Frontal cortex (tissue), 4 donors: ENCODE results near the gene MLST8. TPM values are rescaled to one million over a fixed set of nuclear protein-coding genes. Genes with fewer than 3 reads are reported as not detected.

Experiments used
- DNase-seq, 2 donors: peaks; one replicate each; pipeline ENCODE4 v3.0.0; 2012; ENCODE audit warnings: low spot score in 2 of 2
- FAIRE-seq: peaks from 2 replicates; lab custom pipeline; 2012; peaks lifted over from hg19 to GRCh38; lab: Jason Lieb, UNC
- total RNA-seq: library from RNA; depleted of rRNA; stranded (reverse); fragments of >200 nt; gene quantifications from one replicate; pipeline ENCODE4 v1.2.3, GENCODE V29; 2014
- donor health status: control.
- donor health status: control.
- donor health status: control.

MLST8 gene
- total RNA-seq, 1 donor from 2014 or later, result 6.9 TPM

DNA sequence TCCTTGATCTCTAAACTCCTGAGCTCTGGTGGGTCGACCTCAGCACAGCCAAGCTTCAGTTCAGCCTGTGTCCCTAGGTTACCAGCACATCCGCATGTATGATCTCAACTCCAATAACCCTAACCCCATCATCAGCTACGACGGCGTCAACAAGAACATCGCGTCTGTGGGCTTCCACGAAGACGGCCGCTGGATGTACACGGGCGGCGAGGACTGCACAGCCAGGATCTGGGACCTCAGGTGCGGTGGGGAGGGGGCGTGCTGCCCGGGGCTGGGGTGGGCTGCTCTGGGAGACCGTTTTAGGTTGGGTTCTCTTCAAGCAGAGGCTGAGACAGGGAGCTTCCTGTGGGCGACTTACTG lies 1.1 kb downstream of the MLST8 start:
- FAIRE-seq (no peak), DNase-seq (no peak)

DNA sequence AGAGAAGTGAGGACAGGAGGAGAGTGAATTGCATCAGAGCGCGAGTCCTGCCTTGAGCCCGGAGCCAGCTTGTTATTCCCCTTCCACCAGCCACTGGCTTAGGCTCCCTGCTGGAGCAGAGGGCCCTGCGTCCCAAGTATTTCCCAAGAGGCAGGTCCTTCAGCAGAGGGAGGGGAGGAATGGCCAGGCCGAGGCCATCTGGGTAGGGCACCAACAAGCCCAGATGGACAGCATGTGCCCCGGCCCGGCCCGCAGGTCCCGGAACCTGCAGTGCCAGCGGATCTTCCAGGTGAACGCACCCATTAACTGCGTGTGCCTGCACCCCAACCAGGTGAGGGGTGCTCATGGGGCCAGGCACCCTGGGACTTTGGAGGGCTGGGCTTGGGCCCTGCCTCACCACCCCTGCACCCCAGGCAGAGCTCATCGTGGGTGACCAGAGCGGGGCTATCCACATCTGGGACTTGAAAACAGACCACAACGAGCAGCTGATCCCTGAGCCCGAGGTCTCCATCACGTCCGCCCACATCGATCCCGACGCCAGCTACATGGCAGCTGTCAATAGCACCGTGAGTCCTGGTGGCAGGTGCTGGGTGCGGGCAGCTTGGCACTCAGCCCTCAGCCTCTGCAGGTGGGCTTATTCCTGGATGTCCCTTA lies 1.7 kb downstream of the MLST8 start:
- FAIRE-seq, result no peak

DNA sequence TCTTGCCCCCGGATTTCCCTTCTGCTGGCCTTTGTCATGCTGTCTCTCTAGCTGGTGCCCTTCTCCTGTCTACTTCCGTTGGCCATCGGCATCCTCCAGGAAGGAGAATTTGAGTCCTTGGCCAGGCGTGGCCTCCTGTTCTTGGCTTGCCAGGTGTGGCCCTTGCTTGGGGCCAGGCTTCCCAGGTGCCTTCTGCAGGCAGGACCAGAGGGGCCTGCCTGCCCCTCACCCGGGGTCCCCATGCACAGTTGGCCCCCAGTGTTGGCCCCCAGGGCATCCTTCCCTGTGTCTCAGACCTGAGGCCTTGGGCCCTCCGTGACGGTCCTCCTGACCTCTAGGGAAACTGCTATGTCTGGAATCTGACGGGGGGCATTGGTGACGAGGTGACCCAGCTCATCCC lies 2.6 kb downstream of the MLST8 start:
- no peak for DNase-seq

More for the DNA sequence above, 1.7 kb downstream of the MLST8 start:
- DNase-seq, result no peak

GRCh38 chr16:2208308-2208707 lies 3.1 kb downstream of the MLST8 start:
- no peak for DNase-seq
- FAIRE-seq, result no peak

More for the DNA sequence above, 2.6 kb downstream of the MLST8 start:
- no peak for FAIRE-seq

GRCh38 chr16:2208772-2209171 lies 3.5 kb downstream of the MLST8 start:
- DNase-seq (no peak), FAIRE-seq (no peak)

DNA sequence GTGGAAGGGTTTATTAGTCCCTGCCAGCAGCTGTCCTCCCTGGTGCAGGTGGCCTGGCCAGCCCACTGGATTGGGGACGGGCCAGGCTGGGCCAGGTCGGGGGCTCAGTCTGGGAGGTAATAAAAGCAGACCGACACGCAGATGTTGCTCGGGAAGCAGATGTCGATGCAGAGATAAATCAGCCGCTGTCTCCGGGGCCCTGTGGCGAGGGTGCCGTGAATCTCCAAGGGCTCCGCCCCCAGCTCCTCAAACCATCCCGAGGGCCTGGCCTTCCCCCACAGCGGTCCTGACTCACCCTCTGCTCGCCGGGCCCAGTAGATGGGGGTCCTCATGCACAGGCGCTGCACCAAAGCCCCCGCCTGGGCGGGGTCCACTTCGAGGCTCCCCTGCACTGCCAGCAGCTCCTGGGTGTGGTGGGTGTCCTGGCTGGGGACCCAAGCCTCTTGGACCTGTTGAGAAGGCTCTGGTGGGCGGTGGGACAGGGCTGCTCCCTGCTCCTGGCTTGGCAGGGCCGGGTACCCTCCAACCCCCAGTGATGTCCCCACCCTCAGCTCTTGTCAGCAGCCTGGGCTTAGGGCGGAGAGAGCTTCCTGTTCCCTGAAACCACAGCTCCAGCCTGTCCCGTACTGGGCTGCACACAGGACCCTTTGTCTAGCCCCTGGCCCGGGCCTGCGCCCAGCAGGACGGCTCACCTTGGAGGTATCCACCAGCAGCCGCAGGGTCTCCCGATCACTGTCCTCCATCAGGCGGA lies 4.2 kb downstream of the MLST8 start:
- DNase-seq (no peak), FAIRE-seq (no peak)

DNA sequence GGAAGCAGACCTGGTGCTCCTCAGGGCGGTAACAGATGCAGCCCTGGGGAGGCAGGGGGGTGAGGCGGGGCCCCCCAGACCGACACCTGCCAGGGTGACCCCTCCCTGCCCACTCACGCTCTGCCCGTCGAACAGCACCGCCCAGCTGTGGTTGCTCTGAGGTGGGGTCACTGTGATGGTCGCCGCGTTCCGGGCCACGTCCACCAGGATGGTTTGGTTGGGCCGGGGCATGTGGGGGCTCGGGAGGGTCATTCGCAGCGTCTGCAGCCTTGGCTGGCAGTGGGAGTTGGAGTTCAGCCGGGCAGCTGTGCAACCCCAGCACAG lies 4.7 kb downstream of the MLST8 start:
- FAIRE-seq (no peak), DNase-seq (no peak)

- DNase-seq, result no peak
Observed at GRCh38 chr16:2210386-2211365, 5.4 kb downstream of the MLST8 start, which contains the start of gene BRICD5. Gene BRICD5, minus strand, starts transcription at chr16:2210863. Its CDS starts 30 bp downstream, at chr16:2210833.

GRCh38 chr16:2211923-2212347 lies 6.7 kb downstream of the MLST8 start:
- no peak for FAIRE-seq
- DNase-seq, result no peak

More at GRCh38 chr16:2210386-2211365, 5.4 kb downstream of the MLST8 start, which contains the start of gene BRICD5:
- no peak for FAIRE-seq

- no peak for FAIRE-seq
- no peak for DNase-seq
Observed at GRCh38 chr16:2212362-2213324, 7.4 kb downstream of the MLST8 start.

GRCh38 chr16:2213817-2214718 lies 8.8 kb downstream of the MLST8 start:
- DNase-seq, result no peak
- no peak for FAIRE-seq

DNA sequence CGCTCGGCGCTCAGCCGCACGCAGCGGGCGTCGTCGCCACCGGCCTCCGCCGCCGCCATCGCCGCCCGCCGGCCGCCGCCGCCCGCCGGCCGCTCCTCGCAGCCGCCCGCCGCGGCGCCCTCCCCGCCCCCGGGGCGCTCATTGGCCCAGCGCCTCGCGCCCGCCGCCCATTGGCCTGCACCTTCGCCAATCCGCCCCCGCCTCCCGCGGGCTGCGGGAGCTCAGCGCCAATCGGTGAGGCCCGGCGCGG lies 9.4 kb downstream of the MLST8 start, which contains the start of gene PGP:
Gene PGP (minus strand): TSS at position 122 of the 250 bp plus-strand sequence. CDS start 63 bp downstream, at position 59.
- no peak for FAIRE-seq
- DNase-seq, result peak; percentile 99 to 100

DNA sequence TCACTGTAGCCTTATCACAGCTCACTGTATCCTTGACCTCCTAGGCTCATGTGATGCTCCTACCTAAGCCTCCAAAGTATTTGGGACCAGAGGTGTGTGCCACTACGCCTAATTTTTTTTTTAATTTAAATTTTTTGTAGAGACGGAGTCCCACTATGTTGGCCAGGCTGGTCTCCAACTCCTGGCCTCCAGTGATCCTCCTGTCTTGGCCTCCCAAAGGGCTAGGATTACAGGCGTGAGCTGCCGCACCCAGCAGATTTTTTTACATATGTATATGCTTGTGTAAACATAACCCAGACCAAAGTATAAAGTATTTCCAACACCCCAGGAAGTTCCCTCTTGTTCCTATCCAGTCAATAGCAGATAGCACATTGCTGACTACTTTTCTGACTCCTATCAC lies 11.1 kb downstream of the MLST8 start:
- no peak for FAIRE-seq
- DNase-seq, result no peak

- FAIRE-seq (no peak), DNase-seq (peak; percentile 100)
Observed at GRCh38 chr16:2223221-2223941, 18.1 kb downstream of the MLST8 start, which contains the start of gene E4F1. Gene E4F1, plus strand, starts transcription at chr16:2223591. Its CDS starts 23 bp downstream, at chr16:2223614.

DNA sequence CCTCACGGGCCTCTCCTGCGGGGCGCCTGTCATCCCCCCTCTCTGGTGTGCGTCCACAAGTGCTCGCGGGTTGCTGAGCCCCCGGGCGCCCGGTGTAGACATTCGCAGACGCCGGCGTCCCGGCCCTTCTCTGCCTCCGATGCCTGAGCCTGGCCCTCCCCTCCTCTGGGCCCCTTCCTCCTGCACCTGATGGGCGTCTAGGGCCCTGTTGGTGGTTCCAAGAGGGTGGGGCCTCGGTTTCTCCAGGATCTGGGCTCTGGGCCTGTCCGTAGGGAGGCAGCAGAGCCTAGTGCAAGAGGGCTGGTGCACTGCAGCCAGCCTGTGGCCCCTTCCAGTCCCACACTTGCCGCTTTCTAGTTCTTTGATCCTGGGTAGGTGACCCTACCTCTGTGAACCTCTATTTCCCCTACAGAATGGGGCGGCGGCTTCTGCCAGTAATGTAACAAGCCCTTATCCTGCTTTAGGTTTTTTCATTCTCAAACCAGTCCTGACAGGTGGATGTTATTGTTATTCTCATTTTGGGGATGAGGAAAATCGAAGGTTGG lies 18.8 kb downstream of the MLST8 start:
- DNase-seq (peak in 1 of 2 donors; percentile 75), FAIRE-seq (no peak)

GRCh38 chr16:2226245-2226793 lies 21.1 kb downstream of the MLST8 start:
- DNase-seq (no peak), FAIRE-seq (no peak)

DNA sequence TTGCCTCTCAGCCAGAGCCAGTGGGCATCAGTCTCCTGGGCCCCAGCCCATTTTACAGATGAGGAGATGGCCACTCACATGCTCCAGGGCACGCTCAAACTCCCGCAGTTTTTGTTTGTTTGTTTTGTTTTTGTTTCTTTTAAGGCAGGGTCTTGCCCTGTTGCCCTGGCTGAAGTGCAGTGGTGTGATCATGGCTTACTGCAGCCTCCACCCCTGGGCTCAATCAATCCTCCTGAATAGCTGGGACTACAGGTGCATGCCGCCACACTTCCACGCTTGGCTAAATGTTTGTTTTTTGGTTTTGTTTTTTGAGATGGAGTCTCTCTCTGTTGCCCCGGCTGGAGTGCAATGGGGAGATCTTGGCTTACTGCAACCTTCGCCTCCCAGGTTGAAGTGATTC lies 21.7 kb downstream of the MLST8 start:
- no peak for FAIRE-seq
- DNase-seq, result no peak
